A549 (cell line): ENCODE data around the gene USP15.

Experiments used
- BHLHE40 ChIP-seq: IDR thresholded peaks from 2 replicates; pipeline ENCODE4 v1.6.1; 2012; ENCODE audit warnings: low read depth, low read length, inconsistent platforms
- CHD4 ChIP-seq: fragments of 200-600 bp; sonication (generic); IDR thresholded peaks from 2 replicates; pipeline ENCODE4 v1.6.1; 2016; ENCODE audit warnings: antibody characterized with exemption, mild to moderate bottlenecking, borderline replicate concordance
- HDAC2 ChIP-seq: fragments of 200-600 bp; sonication (generic); IDR thresholded peaks from 2 replicates; pipeline ENCODE4 v1.6.1; 2016
- HOXA7 ChIP-seq: fragments of 250-450 bp; sonication (Bioruptor Pico); IDR thresholded peaks from 2 replicates; pipeline ENCODE4 v1.5.0; 2020; ENCODE audit warnings: mild to moderate bottlenecking, moderate library complexity
- KDM1A ChIP-seq: fragments of 200-600 bp; sonication (generic); IDR thresholded peaks from 2 replicates; pipeline ENCODE4 v1.6.1; 2016; ENCODE audit warnings: low read depth, mild to moderate bottlenecking
- MAFK ChIP-seq: fragments of 450-650 bp; IDR thresholded peaks from 2 replicates; pipeline ENCODE4 v1.6.1; 2014; ENCODE audit not compliant: partially characterized antibody
- MYC ChIP-seq: IDR thresholded peaks from 2 replicates; pipeline ENCODE4 v1.6.1; 2012; ENCODE audit warnings: mild to moderate bottlenecking, inconsistent platforms, low read length, improper control_type of control experiment, borderline replicate concordance
- PHF8 ChIP-seq: fragments of 200-600 bp; sonication (generic); IDR thresholded peaks from 2 replicates; pipeline ENCODE4 v1.6.1; 2016; ENCODE audit warnings: low read depth, mild to moderate bottlenecking, antibody characterized with exemption, moderate library complexity, borderline replicate concordance
- POLR2A ChIP-seq: IDR thresholded peaks from 2 replicates; pipeline ENCODE4 v1.6.1; 2012; ENCODE audit warnings: mild to moderate bottlenecking, low read length
- RAD21 ChIP-seq, 2 experiments: fragments of >200 bp in 1 of 2; sonication (Bioruptor Twin) in 1 of 2; formaldehyde crosslinking in 1 of 2; IDR thresholded peaks in 1 of 2; conservative IDR thresholded peaks in 1 of 2; 2 replicates in 1 of 2; 3 replicates in 1 of 2; pipeline ENCODE4 v1.6.1; 2012 to 2018; ENCODE audit warnings: inconsistent platforms in 1 of 2
- TF ChIP-seq, protein P1 (sequence below): fragments of 200-600 bp; sonication (generic); IDR thresholded peaks from 2 replicates; pipeline ENCODE4 v1.6.1; 2016; ENCODE audit warnings: antibody characterized with exemption, mild to moderate bottlenecking, moderate library complexity
- TF ChIP-seq, protein P2 (sequence below): fragments of >200 bp; sonication (Bioruptor Twin); formaldehyde crosslinking; IDR thresholded peaks from 3 replicates; pipeline ENCODE4 v1.5.1; 2016
- TF ChIP-seq, protein P3 (sequence below): IDR thresholded peaks from 2 replicates; pipeline ENCODE4 v1.6.1; 2012
- TF ChIP-seq, protein P4 (sequence below): fragments of 250-450 bp; sonication (Bioruptor Pico); IDR thresholded peaks from 2 replicates; pipeline ENCODE4 v1.5.0; 2020; ENCODE audit warnings: low read depth, mild to moderate bottlenecking, moderate library complexity

DNA sequence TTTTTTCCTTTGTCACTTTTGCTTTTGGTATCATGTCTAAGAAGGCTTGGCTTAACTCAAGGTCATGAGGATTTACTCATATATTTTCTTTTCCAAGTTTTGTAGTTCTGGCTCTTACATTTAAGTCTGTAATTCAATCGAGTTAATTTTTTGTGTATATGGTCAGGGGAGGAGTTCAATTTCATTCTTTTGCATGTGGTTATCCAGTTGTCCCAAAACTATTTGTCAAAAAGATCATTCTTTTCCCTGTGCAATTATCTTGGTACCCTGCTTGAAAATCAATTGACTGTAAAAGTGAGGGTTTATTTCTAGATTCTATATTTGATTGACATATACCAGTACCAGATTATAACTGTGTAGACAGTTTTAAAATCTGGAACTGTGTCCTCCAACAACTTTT lies 10.2 kb downstream of the USP15 start:
- TF ChIP-seq MAFK (no peak), KDM1A (no peak), PHF8 (no peak), BHLHE40 (no peak), RAD21 (conservative IDR thresholded peaks at IDR 0.05 in 1 of 2, IDR thresholded peaks at IDR 0.05 in 1 of 2) (no peak), CHD4 (no peak), HDAC2 (no peak), POLR2A (no peak), MYC (no peak), HOXA7 (no peak)
- TF ChIP-seq, protein P1, sequence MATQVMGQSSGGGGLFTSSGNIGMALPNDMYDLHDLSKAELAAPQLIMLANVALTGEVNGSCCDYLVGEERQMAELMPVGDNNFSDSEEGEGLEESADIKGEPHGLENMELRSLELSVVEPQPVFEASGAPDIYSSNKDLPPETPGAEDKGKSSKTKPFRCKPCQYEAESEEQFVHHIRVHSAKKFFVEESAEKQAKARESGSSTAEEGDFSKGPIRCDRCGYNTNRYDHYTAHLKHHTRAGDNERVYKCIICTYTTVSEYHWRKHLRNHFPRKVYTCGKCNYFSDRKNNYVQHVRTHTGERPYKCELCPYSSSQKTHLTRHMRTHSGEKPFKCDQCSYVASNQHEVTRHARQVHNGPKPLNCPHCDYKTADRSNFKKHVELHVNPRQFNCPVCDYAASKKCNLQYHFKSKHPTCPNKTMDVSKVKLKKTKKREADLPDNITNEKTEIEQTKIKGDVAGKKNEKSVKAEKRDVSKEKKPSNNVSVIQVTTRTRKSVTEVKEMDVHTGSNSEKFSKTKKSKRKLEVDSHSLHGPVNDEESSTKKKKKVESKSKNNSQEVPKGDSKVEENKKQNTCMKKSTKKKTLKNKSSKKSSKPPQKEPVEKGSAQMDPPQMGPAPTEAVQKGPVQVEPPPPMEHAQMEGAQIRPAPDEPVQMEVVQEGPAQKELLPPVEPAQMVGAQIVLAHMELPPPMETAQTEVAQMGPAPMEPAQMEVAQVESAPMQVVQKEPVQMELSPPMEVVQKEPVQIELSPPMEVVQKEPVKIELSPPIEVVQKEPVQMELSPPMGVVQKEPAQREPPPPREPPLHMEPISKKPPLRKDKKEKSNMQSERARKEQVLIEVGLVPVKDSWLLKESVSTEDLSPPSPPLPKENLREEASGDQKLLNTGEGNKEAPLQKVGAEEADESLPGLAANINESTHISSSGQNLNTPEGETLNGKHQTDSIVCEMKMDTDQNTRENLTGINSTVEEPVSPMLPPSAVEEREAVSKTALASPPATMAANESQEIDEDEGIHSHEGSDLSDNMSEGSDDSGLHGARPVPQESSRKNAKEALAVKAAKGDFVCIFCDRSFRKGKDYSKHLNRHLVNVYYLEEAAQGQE, result no peak
- TF ChIP-seq, protein P2, sequence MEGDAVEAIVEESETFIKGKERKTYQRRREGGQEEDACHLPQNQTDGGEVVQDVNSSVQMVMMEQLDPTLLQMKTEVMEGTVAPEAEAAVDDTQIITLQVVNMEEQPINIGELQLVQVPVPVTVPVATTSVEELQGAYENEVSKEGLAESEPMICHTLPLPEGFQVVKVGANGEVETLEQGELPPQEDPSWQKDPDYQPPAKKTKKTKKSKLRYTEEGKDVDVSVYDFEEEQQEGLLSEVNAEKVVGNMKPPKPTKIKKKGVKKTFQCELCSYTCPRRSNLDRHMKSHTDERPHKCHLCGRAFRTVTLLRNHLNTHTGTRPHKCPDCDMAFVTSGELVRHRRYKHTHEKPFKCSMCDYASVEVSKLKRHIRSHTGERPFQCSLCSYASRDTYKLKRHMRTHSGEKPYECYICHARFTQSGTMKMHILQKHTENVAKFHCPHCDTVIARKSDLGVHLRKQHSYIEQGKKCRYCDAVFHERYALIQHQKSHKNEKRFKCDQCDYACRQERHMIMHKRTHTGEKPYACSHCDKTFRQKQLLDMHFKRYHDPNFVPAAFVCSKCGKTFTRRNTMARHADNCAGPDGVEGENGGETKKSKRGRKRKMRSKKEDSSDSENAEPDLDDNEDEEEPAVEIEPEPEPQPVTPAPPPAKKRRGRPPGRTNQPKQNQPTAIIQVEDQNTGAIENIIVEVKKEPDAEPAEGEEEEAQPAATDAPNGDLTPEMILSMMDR, result no peak
- TF ChIP-seq, protein P3, sequence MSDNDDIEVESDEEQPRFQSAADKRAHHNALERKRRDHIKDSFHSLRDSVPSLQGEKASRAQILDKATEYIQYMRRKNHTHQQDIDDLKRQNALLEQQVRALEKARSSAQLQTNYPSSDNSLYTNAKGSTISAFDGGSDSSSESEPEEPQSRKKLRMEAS, result no peak
- TF ChIP-seq, protein P4, sequence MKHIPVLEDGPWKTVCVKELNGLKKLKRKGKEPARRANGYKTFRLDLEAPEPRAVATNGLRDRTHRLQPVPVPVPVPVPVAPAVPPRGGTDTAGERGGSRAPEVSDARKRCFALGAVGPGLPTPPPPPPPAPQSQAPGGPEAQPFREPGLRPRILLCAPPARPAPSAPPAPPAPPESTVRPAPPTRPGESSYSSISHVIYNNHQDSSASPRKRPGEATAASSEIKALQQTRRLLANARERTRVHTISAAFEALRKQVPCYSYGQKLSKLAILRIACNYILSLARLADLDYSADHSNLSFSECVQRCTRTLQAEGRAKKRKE (CRISPR knock-in tag), result no peak
